Thyroid gland (tissue), 4 donors: ENCODE data around the gene GALK1.

ENCODE experiments used
- POLR2A ChIP-seq, 2 donors: fragments of 450-650 bp; IDR thresholded peaks; one replicate each; pipeline ENCODE4 v1.6.1; 2017; ENCODE audit warnings: antibody characterized with exemption in 2 of 2, mild to moderate bottlenecking in 2 of 2, moderate library complexity in 1 of 2
- TF ChIP-seq, protein P1 (sequence below), 6 experiments: fragments of 200-600 bp in 3 of 6; fragments of 450-650 bp in 3 of 6; sonication (generic) in 3 of 6; IDR thresholded peaks; one replicate each; pipeline ENCODE4 v1.5.1; 2016 to 2019; ENCODE audit warnings: antibody characterized with exemption in 6 of 6, mild to moderate bottlenecking in 2 of 6, inconsistent platforms in 1 of 6, moderate library complexity in 1 of 6

DNA sequence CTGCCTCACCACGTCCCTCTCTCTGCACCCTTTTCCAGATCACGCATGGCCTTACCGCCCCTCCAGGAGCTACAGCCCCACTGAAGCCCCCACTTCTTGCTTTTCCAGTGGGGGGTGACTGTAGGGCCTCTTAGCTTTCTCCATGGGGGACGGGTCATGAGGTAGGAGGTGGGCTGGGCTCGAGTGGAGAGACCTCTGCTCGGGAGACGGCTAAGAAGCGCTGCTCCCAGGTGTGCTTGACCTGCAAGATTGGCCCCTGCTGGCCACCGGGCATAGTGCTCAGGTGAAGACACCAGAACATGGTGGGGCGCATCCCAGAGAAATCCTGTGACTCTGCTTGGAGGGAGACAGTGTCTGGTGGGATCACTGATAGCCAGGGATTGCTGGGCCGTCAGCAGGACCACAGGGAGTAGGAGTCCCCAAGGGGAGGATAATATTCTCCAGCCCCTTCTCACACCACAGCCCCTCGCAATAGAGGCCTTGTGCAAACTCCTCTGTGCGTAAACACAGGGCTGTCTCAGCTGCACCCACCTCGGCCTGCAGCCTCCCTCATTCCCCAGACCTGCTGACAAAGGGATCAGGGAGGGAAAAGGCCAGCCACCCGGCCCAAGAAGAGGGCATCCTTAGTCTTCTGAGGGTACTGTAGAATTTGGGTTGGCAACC lies 8.9 kb upstream of the GALK1 start:
- TF ChIP-seq POLR2A (IDR thresholded peaks at IDR 0.05), result no peak
- TF ChIP-seq, protein P1, sequence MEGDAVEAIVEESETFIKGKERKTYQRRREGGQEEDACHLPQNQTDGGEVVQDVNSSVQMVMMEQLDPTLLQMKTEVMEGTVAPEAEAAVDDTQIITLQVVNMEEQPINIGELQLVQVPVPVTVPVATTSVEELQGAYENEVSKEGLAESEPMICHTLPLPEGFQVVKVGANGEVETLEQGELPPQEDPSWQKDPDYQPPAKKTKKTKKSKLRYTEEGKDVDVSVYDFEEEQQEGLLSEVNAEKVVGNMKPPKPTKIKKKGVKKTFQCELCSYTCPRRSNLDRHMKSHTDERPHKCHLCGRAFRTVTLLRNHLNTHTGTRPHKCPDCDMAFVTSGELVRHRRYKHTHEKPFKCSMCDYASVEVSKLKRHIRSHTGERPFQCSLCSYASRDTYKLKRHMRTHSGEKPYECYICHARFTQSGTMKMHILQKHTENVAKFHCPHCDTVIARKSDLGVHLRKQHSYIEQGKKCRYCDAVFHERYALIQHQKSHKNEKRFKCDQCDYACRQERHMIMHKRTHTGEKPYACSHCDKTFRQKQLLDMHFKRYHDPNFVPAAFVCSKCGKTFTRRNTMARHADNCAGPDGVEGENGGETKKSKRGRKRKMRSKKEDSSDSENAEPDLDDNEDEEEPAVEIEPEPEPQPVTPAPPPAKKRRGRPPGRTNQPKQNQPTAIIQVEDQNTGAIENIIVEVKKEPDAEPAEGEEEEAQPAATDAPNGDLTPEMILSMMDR (IDR thresholded peaks at IDR 0.05), result no peak
